Parathyroid adenoma (tissue), 2 donors: Measurements from ENCODE around the gene PRKG1.

ENCODE experiments used
- H2AFZ ChIP-seq: fragments of 300-600 bp; sonication (generic); one replicate; pipeline ENCODE4 v1.7.0; 2017; ENCODE audit warnings: antibody characterized with exemption, mild to moderate bottlenecking
- H3K27ac ChIP-seq: fragments of 300-600 bp; sonication (generic); one replicate; pipeline ENCODE4 v1.7.0; 2017
- H3K27me3 ChIP-seq: fragments of 300-600 bp; sonication (generic); one replicate; pipeline ENCODE4 v1.7.0; 2017; ENCODE audit warnings: low read length; ENCODE audit not compliant: control insufficient read depth, insufficient read depth
- H3K36me3 ChIP-seq: fragments of 300-600 bp; sonication (generic); one replicate; pipeline ENCODE4 v1.7.0; 2017; ENCODE audit warnings: low read length; ENCODE audit not compliant: control insufficient read depth, insufficient read depth
- H3K4me1 ChIP-seq: fragments of 300-600 bp; sonication (generic); one replicate; pipeline ENCODE4 v1.7.0; 2017; ENCODE audit warnings: control low read depth
- H3K4me2 ChIP-seq: fragments of 300-600 bp; sonication (generic); one replicate; pipeline ENCODE4 v1.7.0; 2017; ENCODE audit warnings: low read length
- H3K4me3 ChIP-seq: fragments of 300-600 bp; sonication (generic); one replicate; pipeline ENCODE4 v1.7.0; 2017; ENCODE audit warnings: low read depth, low read length
- H3K79me2 ChIP-seq: fragments of 300-600 bp; sonication (generic); one replicate; pipeline ENCODE4 v1.7.0; 2017; ENCODE audit warnings: control low read depth
- H3K9ac ChIP-seq: fragments of 300-600 bp; sonication (generic); one replicate; pipeline ENCODE4 v1.7.0; 2017; ENCODE audit warnings: mild to moderate bottlenecking
- H3K9me3 ChIP-seq: fragments of 300-600 bp; sonication (generic); one replicate; pipeline ENCODE4 v1.7.0; 2017; ENCODE audit warnings: low read length; ENCODE audit not compliant: control insufficient read depth
- TF ChIP-seq, protein P1 (sequence below): fragments of 300-600 bp; sonication (generic); IDR thresholded peaks from one replicate; pipeline ENCODE4 v1.7.0; 2017; ENCODE audit warnings: antibody characterized with exemption, mild to moderate bottlenecking
- donor health status: primary hyperparathyroidism.

Gene PRKG1

DNA sequence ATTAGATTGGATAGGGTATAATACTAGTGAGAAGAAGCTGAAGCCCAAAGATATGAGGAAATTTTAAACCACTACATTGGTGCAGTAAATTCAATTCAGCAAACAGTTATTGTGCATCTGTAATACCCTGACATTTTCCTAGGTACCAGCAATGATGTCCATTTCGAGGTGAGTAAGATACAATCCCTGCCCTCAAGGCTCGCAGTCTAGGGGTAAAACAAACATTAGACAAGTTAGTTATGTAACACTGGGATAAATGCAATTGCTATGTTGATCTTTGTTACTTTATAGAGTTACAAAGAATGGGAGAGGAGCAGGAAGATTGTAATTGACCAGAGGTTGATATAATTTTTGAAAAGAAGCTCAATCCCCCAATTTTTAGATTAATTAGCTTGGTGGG, 168.1 kb downstream of the PRKG1 start:
- TF ChIP-seq, protein P1, sequence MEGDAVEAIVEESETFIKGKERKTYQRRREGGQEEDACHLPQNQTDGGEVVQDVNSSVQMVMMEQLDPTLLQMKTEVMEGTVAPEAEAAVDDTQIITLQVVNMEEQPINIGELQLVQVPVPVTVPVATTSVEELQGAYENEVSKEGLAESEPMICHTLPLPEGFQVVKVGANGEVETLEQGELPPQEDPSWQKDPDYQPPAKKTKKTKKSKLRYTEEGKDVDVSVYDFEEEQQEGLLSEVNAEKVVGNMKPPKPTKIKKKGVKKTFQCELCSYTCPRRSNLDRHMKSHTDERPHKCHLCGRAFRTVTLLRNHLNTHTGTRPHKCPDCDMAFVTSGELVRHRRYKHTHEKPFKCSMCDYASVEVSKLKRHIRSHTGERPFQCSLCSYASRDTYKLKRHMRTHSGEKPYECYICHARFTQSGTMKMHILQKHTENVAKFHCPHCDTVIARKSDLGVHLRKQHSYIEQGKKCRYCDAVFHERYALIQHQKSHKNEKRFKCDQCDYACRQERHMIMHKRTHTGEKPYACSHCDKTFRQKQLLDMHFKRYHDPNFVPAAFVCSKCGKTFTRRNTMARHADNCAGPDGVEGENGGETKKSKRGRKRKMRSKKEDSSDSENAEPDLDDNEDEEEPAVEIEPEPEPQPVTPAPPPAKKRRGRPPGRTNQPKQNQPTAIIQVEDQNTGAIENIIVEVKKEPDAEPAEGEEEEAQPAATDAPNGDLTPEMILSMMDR: no peak
- no peak overlapping the region for H3K9ac ChIP-seq
- no peak overlapping the region for H3K4me3 ChIP-seq
- peaks cover 3% of the 10 kb centered on the region for H3K79me2 ChIP-seq
- no peaks in the 10 kb centered on the region for H3K9me3 ChIP-seq
- H3K27ac ChIP-seq: peak overlapping the region; percentile 60
- H3K4me2 ChIP-seq: no peak overlapping the region
- peaks cover 38% of the 10 kb centered on the region for H3K4me1 ChIP-seq
- no peaks in the 10 kb centered on the region for H3K36me3 ChIP-seq
- no peaks in the 10 kb centered on the region for H3K27me3 ChIP-seq
- H2AFZ ChIP-seq: no peak overlapping the region

DNA sequence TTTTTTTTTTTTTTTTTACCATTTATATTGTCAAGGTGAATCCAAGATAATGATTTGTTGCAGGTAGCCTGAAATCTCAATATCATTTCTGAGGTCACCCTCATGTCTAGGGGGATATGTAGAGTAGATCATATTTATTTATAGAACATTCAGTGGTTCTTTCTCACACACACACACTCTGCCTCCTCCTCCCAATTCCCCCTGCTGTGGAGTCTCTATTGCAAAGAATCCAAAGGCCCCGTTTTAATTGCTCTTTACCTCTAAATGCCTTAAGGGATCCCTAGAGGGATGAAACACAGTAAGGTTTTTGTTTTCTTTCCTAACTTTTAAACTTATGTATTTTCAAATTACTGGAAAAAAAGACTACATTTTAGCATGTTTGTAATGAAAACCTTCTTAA, 170.0 kb downstream of the PRKG1 start:
- TF ChIP-seq, protein P1: no peak
- no peaks in the 10 kb centered on the region for H3K36me3 ChIP-seq
- H3K4me2 ChIP-seq: peak overlapping the region; percentile 57
- no peaks in the 10 kb centered on the region for H3K27me3 ChIP-seq
- H3K27ac ChIP-seq: peak overlapping the region; percentile 81
- no peak overlapping the region for H2AFZ ChIP-seq
- no peaks in the 10 kb centered on the region for H3K9me3 ChIP-seq
- peak overlapping the region; percentile 31 for H3K4me3 ChIP-seq
- peaks cover 45% of the 10 kb centered on the region for H3K4me1 ChIP-seq
- H3K9ac ChIP-seq: no peak overlapping the region
- H3K79me2 ChIP-seq: no peaks in the 10 kb centered on the region

DNA sequence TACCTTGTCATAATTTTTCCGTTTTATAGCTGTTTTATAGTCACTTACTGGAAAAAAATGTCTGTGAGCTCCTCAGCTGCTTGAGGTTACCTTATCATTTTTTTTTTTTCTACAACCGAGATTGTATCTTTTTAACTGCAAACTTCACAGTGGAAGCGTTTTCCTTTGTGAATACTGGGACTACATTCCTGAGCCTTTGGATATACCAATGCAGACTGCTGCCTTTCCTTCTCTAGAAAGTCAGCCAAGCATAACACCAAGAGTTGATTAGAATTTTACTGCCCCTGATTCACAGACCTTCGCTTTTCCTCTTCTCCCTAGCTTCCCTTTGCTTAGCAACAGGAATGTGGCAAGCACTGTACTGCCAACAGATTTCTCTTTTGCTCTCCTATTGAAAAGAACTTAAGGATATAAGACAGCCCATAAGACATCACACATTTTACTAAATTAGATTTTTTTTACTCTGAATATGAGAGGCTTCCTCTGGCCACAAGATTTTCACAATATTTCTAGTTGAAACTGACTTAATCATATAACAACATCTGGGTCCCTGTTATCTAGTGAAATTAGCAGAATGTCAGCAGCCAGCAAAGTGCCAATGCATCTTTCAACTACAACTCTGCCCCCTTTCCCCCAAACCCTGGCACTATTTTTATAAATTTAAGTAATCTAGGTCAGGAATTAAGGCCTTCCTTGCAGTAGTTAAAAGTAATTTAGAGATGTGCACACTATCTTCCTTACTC, 170.6 kb downstream of the PRKG1 start:
- Histone ChIP-seq H3K4me1 (peaks cover 48% of the 10 kb centered on the region), H3K36me3 (no peaks in the 10 kb centered on the region), H3K79me2 (no peaks in the 10 kb centered on the region), H3K9me3 (no peaks in the 10 kb centered on the region), H2AFZ (peak overlapping the region; percentile 33), H3K27me3 (no peaks in the 10 kb centered on the region), H3K4me2 (peak overlapping the region; percentile 57), H3K9ac (no peak overlapping the region), H3K27ac (peak overlapping the region; percentile 81), H3K4me3 (peak overlapping the region; percentile 31)
- TF ChIP-seq, protein P1: no peak

DNA sequence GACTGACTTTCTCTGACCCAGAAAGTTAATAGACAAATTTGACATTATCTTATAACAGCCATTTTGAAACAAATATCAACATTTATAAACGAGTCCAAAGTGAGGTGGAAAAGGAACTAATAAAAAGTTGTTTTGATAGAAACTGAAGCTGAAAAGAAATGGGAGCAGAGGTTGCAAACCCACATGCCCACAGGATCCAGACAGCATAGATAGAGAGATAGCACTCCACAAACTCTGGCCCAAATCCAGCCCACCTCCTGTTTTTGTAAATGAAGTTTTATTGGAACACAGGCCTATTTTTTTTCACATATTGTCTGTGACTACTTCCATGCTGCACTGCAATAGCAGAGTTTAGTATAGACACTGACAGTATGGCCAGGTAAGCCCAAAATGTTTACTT, 171.9 kb downstream of the PRKG1 start:
- Histone ChIP-seq H3K27ac (peak overlapping the region; percentile 81), H3K4me2 (peak overlapping the region; percentile 57), H2AFZ (peak overlapping the region; percentile 35), H3K79me2 (no peaks in the 10 kb centered on the region), H3K4me1 (peaks cover 59% of the 10 kb centered on the region), H3K9me3 (no peaks in the 10 kb centered on the region), H3K36me3 (no peaks in the 10 kb centered on the region), H3K27me3 (no peaks in the 10 kb centered on the region), H3K4me3 (no peak overlapping the region), H3K9ac (no peak overlapping the region)
- TF ChIP-seq, protein P1: no peak
